NCI-H1436 (cell line): ENCODE data around the gene SPATA17.
A peak's percentile ranks its signal among the peaks of the same experiment; 100 is the strongest.

Source experiments
- DNase-seq: peaks from one replicate; lab custom pipeline; 2025; lab: John Stamatoyannopoulos, UW

SPATA17 gene

GRCh38 chr1:217911908-217912307, 280.8 kb downstream of the SPATA17 start:
- DNase-seq: peak; percentile 6

DNA sequence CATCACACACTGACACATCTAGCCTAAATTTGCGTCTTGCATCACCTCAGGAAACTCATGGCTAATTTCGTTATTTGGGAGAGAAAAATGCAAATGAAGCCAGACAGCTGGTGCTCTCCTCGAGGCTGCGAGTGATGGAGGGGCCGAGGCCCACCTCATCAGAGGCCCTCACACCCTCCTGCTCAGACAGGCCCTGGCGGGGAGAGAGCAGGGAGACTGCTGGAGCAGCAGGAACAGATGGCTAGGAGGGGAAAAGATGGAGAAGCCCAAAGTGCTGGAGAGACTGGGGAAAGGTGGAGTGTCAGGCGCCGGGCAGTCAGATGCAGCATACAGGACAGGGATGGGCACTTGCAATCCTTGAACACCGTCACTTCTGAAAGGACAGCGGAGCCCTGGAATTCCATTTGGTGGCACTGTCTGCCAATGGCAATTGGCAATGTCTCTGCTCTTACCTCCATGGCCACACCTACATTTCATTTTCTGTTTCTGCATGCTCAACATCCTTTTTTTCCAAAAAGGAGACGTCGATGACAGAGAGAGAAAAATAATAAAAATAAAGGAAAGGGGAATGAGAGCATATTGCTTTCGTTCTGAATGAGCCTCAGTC, 286.2 kb downstream of the SPATA17 start:
- no peak for DNase-seq

DNA sequence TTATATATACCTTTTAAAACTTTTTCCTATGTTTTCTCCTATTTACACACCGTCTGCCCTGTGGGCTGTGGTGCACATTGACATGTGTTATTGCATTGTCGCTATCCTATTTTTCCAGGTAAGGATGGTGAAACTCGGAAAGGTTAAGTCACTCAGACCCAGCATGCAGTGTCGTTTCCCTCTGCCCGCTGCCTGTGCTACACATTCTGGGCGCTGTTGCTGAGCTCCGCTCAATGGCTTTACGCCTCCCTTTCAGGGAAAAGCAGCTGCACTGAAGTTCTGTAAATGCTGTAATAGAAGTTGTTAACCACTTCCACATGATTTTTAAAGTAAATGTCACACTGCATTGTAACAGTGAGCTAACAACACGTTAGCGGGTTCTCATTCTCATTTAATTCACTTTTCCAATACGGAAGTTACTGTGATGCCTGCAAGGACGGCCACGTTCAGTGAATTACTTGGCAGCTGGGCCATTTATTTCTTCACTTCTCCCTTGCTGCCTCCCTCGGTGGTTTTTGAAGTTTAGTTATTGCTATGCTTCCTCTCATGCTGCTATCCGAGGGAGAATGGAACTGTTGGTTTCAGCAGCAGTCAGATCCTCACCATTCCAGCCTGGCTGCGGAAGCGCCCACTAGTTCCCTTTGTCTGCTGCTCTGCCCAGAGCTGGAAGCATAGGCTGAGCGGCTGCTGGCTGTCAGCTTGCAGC, 288.7 kb downstream of the SPATA17 start:
- DNase-seq: no peak
